GM12878 (cell line): ENCODE data around the gene VCL. TPM values are rescaled to one million over a fixed set of nuclear protein-coding genes. Genes with fewer than 3 reads are reported as not detected.

Source experiments
- ATAC-seq: fragments of 200-7000 bp; cut with Tn5 transposase; 3 replicates; pipeline ENCODE4 v1.9.1; 2020; ENCODE audit warnings: mild to moderate bottlenecking, moderate library complexity
- BruUV-seq: library from RNA; stranded (reverse); fragments of 400-500 nt; replicated peaks from 2 replicates; lab custom pipeline; 2021; lab: Mats Ljungman, UMichigan
- CTCF ChIA-PET: fragments of 300-600 bp; sonication (Branson Sonifier 250); formaldehyde crosslinking; extraction: SDS; loops from one replicate; lab custom pipeline; 2021; ENCODE audit warnings: inconsistent platforms; lab: Yijun Ruan, JAX
- POLR2A ChIA-PET: fragments of 350-600 bp; formaldehyde crosslinking; extraction: SDS; loops from one replicate; lab custom pipeline; 2021; ENCODE audit warnings: inconsistent platforms; lab: Charles Lee
- RAD21 ChIA-PET: fragments of 300-600 bp; sonication (Branson Sonifier 250); formaldehyde crosslinking; loops from one replicate; lab custom pipeline; 2023; ENCODE audit warnings: antibody characterized with exemption; ENCODE audit not compliant: unreplicated experiment; lab: Charles Lee
- SMC1A ChIA-PET: fragments of 300-600 bp; sonication (Branson Sonifier 250); formaldehyde crosslinking; loops from one replicate; lab custom pipeline; 2023; ENCODE audit not compliant: unreplicated experiment, uncharacterized antibody; lab: Charles Lee
- DNase-seq: peaks from one replicate; pipeline ENCODE4 v3.0.0-alpha.2; 2011; ENCODE audit warnings: low read depth, low spot score
- FAIRE-seq: peaks from 3 replicates; lab custom pipeline; 2011; peaks lifted over from hg19 to GRCh38; lab: Jason Lieb, UNC
- H2AFZ ChIP-seq: 2 replicates; pipeline ENCODE4 v1.6.0; 2011; ENCODE audit warnings: low read depth, low read length, control low read depth; ENCODE audit not compliant: control insufficient read depth
- H3K27ac ChIP-seq: 2 replicates; pipeline ENCODE4 v1.5.1; 2011; ENCODE audit warnings: control low read depth; ENCODE audit not compliant: control insufficient read depth, insufficient read depth
- H3K27me3 ChIP-seq, 2 experiments: replicated peaks in 1 of 2; 2 replicates each; pipeline versions ENCODE4 v1.6.0 to v1.6.1; 2011; ENCODE audit warnings: low read length in 1 of 2; ENCODE audit not compliant: control insufficient read depth in 2 of 2, insufficient read depth in 2 of 2
- H3K36me3 ChIP-seq, 2 experiments: 2 replicates each; pipeline ENCODE4 v1.5.1; 2011; ENCODE audit warnings: low read length in 1 of 2; ENCODE audit not compliant: control insufficient read depth in 2 of 2, insufficient read depth in 2 of 2
- H3K4me1 ChIP-seq: 2 replicates; pipeline ENCODE4 v1.6.1; 2011; ENCODE audit warnings: mild to moderate bottlenecking, low read length, moderate library complexity, mixed read lengths; ENCODE audit not compliant: control insufficient read depth, insufficient read depth
- H3K4me2 ChIP-seq: 2 replicates; pipeline ENCODE4 v1.6.0; 2011; ENCODE audit warnings: control low read depth; ENCODE audit not compliant: control insufficient read depth, insufficient read depth
- H3K4me3 ChIP-seq: fragments of 200-600 bp; sonication (generic); 2 replicates; pipeline ENCODE4 v1.5.1; 2016
- H3K79me2 ChIP-seq: 2 replicates; pipeline ENCODE4 v1.6.0; 2011; ENCODE audit warnings: low read length; ENCODE audit not compliant: control insufficient read depth, insufficient read depth
- H3K9ac ChIP-seq: 2 replicates; pipeline ENCODE4 v1.8.0; 2011; ENCODE audit warnings: low read length, control low read depth, mixed read lengths; ENCODE audit not compliant: control insufficient read depth, insufficient read depth
- H3K9me3 ChIP-seq: replicated peaks from 3 replicates; pipeline ENCODE4 v1.5.1; 2011; ENCODE audit warnings: mild to moderate bottlenecking, low read length; ENCODE audit not compliant: control insufficient read depth, insufficient read depth
- H4K20me1 ChIP-seq: 2 replicates; pipeline ENCODE4 v1.6.0; 2011; ENCODE audit not compliant: control insufficient read depth, insufficient read depth
- NFXL1 ChIP-seq: fragments of 450-650 bp; IDR thresholded peaks from 2 replicates; pipeline ENCODE4 v1.6.1; 2017; ENCODE audit warnings: antibody characterized with exemption, mild to moderate bottlenecking, borderline replicate concordance
- SPI1 ChIP-seq: IDR thresholded peaks from 2 replicates; pipeline ENCODE4 v1.6.1; 2011; ENCODE audit warnings: low read depth, mild to moderate bottlenecking, low read length, moderate library complexity, borderline replicate concordance; ENCODE audit not compliant: insufficient read depth
- WGBS: methylation state at CpG from one replicate; pipeline ENCODE4 v1.1.6; 2016; ENCODE audit warnings: low lambda C conversion rate; ENCODE audit not compliant: insufficient replicate concordance, insufficient coverage; ENCODE audit errors: missing lambda C conversion rate; 5-methylcytosine and 5-hydroxymethylcytosine counted together
- in situ Hi-C: fragments of 300-500 bp; cut with MboI; formaldehyde crosslinking; loops from 9 replicates; pipeline ENCODE4 v1.14.3; 2018; ENCODE audit warnings: mixed read lengths
- intact Hi-C: fragments of 100-400 bp; cut with micrococcal nuclease; formaldehyde crosslinking; loops from one replicate; pipeline ENCODE4 v1.14.2; 2022; ENCODE audit not compliant: unreplicated experiment
- polyA plus RNA-seq, 11 experiments: library from polyadenylated mRNA; depleted of rRNA in 4 of 11; unstranded in 6 of 11; stranded (reverse) in 5 of 11; fragments of >200 nt; fragmentation: Nextera tagmentation in 4 of 11; fragmentation: Illumina TruSeq in 1 of 11; extraction: Ambion mirVana in 4 of 11; extraction: Trizol in 1 of 11; gene quantifications; 1 replicate in 1 of 11; 2 replicates in 10 of 11; pipeline versions ENCODE4 v1.2.1 to v1.2.3, GENCODE V29; 2011 to 2016; ENCODE audit warnings: inconsistent platforms in 2 of 11, missing spikeins in 2 of 11, low read depth in 1 of 11
- total RNA-seq, 4 experiments: library from RNA; depleted of rRNA in 3 of 4; stranded (reverse); fragments of >200 nt in 3 of 4; fragmentation: Illumina TruSeq in 1 of 4; extraction: Trizol in 1 of 4; gene quantifications; 2 replicates each; pipeline versions ENCODE4 v1.2.1 to v1.2.3, GENCODE V29; 2013 to 2021
- TF ChIP-seq, protein P1 (sequence below): fragments of 450-650 bp; IDR thresholded peaks from 2 replicates; pipeline ENCODE4 v1.6.1; 2016; ENCODE audit warnings: mild to moderate bottlenecking, moderate library complexity, borderline replicate concordance
- TF ChIP-seq, protein P2 (sequence below): IDR thresholded peaks from 2 replicates; pipeline ENCODE4 v1.6.1; 2012; ENCODE audit warnings: mild to moderate bottlenecking, low read depth, low read length

Gene VCL
- total and polyA plus RNA-seq, 10 of the 15 experiments (the other 5 are each of a cell fraction or from before 2014, with no cell fraction given): 6.7 to 54.6 (median 24.3) TPM

DNA sequence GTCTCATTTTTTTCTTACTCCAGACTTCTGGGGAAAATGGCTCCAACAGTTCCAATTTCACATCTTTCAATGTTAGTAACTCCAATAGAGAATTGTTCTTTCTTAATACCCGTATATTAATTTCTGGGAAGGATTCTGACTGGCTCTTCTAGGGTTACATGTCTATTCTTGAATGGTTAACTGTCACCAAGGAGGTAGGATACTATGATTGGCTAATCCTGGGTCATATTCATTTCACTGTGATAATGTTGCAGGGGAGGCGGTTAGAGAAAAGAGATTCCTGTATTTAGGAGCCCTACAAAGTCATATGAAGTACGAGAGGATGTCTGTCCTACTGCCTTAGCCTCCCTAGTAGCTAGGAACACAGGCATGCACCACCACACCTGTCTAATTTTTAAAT is 16.1 kb upstream of the VCL start:
- ATAC-seq: no peak
- Histone ChIP-seq H3K4me1 (no peaks in the 10 kb centered on the region), H3K4me3 (no peak overlapping the region), H3K9me3 (no peaks in the 10 kb centered on the region), H2AFZ (no peak overlapping the region), H3K79me2 (no peaks in the 10 kb centered on the region), H3K9ac (no peak overlapping the region), H3K27ac (no peak overlapping the region), H3K36me3 (no peaks in the 10 kb centered on the region), H3K4me2 (no peak overlapping the region), H3K27me3 (no peaks in the 10 kb centered on the region)
- ChIA-PET SMC1A (interaction anchor here (1.1 to 2.9 kb wide), 3 partner anchors 13 to 99 kb away, joined by 3 to 7 read pairs (median 3); no protein-coding TSS in a partner anchor), RAD21 (no interaction called here), CTCF (interaction anchor here (0.6 to 2.2 kb wide), 3 partner anchors 10 to 35 kb away, joined by 3 to 9 read pairs (median 4); no protein-coding TSS in a partner anchor), POLR2A (interaction anchor here (0.9 to 1.3 kb wide), 3 partner anchors 22 to 41 kb away, joined by 3 to 5 read pairs (median 4); no protein-coding TSS in a partner anchor)
- BruUV-seq: no TSS peak
- FAIRE-seq: no peak
- in situ Hi-C loops (no loop called here), intact Hi-C loops (no loop called here)
- no peak for DNase-seq
- WGBS: 28% methylated on average over 3 of the region's 3 CpGs
- TF ChIP-seq, protein P1, sequence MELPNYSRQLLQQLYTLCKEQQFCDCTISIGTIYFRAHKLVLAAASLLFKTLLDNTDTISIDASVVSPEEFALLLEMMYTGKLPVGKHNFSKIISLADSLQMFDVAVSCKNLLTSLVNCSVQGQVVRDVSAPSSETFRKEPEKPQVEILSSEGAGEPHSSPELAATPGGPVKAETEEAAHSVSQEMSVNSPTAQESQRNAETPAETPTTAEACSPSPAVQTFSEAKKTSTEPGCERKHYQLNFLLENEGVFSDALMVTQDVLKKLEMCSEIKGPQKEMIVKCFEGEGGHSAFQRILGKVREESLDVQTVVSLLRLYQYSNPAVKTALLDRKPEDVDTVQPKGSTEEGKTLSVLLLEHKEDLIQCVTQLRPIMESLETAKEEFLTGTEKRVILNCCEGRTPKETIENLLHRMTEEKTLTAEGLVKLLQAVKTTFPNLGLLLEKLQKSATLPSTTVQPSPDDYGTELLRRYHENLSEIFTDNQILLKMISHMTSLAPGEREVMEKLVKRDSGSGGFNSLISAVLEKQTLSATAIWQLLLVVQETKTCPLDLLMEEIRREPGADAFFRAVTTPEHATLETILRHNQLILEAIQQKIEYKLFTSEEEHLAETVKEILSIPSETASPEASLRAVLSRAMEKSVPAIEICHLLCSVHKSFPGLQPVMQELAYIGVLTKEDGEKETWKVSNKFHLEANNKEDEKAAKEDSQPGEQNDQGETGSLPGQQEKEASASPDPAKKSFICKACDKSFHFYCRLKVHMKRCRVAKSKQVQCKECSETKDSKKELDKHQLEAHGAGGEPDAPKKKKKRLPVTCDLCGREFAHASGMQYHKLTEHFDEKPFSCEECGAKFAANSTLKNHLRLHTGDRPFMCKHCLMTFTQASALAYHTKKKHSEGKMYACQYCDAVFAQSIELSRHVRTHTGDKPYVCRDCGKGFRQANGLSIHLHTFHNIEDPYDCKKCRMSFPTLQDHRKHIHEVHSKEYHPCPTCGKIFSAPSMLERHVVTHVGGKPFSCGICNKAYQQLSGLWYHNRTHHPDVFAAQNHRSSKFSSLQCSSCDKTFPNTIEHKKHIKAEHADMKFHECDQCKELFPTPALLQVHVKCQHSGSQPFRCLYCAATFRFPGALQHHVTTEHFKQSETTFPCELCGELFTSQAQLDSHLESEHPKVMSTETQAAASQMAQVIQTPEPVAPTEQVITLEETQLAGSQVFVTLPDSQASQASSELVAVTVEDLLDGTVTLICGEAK: no peak
- TF ChIP-seq, protein P2, sequence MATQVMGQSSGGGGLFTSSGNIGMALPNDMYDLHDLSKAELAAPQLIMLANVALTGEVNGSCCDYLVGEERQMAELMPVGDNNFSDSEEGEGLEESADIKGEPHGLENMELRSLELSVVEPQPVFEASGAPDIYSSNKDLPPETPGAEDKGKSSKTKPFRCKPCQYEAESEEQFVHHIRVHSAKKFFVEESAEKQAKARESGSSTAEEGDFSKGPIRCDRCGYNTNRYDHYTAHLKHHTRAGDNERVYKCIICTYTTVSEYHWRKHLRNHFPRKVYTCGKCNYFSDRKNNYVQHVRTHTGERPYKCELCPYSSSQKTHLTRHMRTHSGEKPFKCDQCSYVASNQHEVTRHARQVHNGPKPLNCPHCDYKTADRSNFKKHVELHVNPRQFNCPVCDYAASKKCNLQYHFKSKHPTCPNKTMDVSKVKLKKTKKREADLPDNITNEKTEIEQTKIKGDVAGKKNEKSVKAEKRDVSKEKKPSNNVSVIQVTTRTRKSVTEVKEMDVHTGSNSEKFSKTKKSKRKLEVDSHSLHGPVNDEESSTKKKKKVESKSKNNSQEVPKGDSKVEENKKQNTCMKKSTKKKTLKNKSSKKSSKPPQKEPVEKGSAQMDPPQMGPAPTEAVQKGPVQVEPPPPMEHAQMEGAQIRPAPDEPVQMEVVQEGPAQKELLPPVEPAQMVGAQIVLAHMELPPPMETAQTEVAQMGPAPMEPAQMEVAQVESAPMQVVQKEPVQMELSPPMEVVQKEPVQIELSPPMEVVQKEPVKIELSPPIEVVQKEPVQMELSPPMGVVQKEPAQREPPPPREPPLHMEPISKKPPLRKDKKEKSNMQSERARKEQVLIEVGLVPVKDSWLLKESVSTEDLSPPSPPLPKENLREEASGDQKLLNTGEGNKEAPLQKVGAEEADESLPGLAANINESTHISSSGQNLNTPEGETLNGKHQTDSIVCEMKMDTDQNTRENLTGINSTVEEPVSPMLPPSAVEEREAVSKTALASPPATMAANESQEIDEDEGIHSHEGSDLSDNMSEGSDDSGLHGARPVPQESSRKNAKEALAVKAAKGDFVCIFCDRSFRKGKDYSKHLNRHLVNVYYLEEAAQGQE: no peak
- no peak for TF ChIP-seq SPI1
- TF ChIP-seq NFXL1: no peak
- TF ChIP-seq, all 136 proteins: peak for 0
- H4K20me1 ChIP-seq: no peaks in the 10 kb centered on the region
